GM06990 (cell line): ENCODE results near the gene KLHDC8B.
"Not testable (repeated sequence)": the region's sequence is repeated elsewhere in the genome, so short reads cannot be mapped to it uniquely, and the experiment has no call there.

ENCODE experiments used
- DNase-seq: peaks from one replicate; pipeline ENCODE4 v3.0.0-alpha.2; 2011; ENCODE audit not compliant: insufficient read length; ENCODE audit errors: extremely low read depth
- H3K27me3 ChIP-seq: replicated peaks from 2 replicates; pipeline ENCODE4 v1.6.0; 2011; ENCODE audit warnings: low read length; ENCODE audit not compliant: control insufficient read depth, insufficient read depth
- H3K36me3 ChIP-seq: 2 replicates; pipeline ENCODE4 v1.5.1; 2011; ENCODE audit warnings: low read length; ENCODE audit not compliant: control insufficient read depth, insufficient read depth
- H3K4me3 ChIP-seq: replicated peaks from 2 replicates; pipeline ENCODE4 v1.5.1; 2011; ENCODE audit warnings: low read depth, mild to moderate bottlenecking, control low read depth, low read length
- TF ChIP-seq, protein P1 (sequence below): IDR thresholded peaks from 2 replicates; pipeline ENCODE4 v1.5.1; 2011; ENCODE audit warnings: low read length, control low read depth, mild to moderate bottlenecking, inconsistent platforms; ENCODE audit not compliant: insufficient read depth, poor library complexity, severe bottlenecking

KLHDC8B gene

DNA sequence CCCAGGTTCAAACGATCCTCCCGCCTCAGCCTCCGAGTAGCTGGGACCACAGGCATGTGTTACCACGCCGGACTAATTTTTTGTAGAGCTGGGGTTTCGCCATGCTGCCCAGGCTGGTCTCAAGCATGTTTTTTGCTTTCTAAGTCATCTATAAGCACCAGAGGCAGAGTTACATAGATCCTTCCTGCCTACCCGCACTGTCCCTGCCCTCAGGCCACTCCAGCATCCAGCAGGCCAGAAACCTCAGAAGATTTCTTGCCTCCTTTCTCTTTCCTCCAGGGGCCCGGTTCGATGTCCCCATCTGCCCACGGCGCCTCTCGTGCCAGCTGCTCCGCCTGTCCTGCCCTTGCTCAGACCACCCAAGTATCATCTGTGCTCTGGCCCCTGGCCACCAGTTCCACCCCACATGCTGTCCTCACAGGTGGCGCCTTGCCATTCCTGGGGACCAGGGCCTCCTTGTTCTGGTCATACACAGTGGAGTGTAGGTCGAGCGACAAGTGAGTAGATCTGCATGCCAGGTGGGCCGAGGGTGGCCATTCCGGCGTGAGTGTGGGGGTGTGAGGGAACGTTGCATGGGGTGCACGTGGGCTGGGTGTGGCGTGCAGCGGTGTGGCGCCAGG, 27.3 kb downstream of the KLHDC8B start:
- no peak for DNase-seq
- no peaks in the 10 kb centered on the region; the same call in 1 of the 2 replicates for H3K27me3 ChIP-seq
- H3K4me3 ChIP-seq: no peak overlapping the region
- no peaks in the 10 kb centered on the region for H3K36me3 ChIP-seq
- TF ChIP-seq, protein P1, sequence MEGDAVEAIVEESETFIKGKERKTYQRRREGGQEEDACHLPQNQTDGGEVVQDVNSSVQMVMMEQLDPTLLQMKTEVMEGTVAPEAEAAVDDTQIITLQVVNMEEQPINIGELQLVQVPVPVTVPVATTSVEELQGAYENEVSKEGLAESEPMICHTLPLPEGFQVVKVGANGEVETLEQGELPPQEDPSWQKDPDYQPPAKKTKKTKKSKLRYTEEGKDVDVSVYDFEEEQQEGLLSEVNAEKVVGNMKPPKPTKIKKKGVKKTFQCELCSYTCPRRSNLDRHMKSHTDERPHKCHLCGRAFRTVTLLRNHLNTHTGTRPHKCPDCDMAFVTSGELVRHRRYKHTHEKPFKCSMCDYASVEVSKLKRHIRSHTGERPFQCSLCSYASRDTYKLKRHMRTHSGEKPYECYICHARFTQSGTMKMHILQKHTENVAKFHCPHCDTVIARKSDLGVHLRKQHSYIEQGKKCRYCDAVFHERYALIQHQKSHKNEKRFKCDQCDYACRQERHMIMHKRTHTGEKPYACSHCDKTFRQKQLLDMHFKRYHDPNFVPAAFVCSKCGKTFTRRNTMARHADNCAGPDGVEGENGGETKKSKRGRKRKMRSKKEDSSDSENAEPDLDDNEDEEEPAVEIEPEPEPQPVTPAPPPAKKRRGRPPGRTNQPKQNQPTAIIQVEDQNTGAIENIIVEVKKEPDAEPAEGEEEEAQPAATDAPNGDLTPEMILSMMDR: no peak

- H3K36me3 ChIP-seq: no peaks in the 10 kb centered on the region
- TF ChIP-seq, protein P1: no peak
- H3K4me3 ChIP-seq: no peak overlapping the region
- H3K27me3 ChIP-seq: no peaks in the 10 kb centered on the region; the same call in 1 of the 2 replicates
- no peak for DNase-seq
Measured at GRCh38 chr3:49199239-49199899, 28.0 kb downstream of the KLHDC8B start.

- TF ChIP-seq, protein P1: no peak
- H3K27me3 ChIP-seq: no peaks in the 10 kb centered on the region; the same call in 1 of the 2 replicates
- no peaks in the 10 kb centered on the region for H3K36me3 ChIP-seq
- H3K4me3 ChIP-seq: no peak overlapping the region
- DNase-seq: no peak
Measured at GRCh38 chr3:49199900-49200281, 28.5 kb downstream of the KLHDC8B start.

GRCh38 chr3:49213541-49213943, 42.1 kb downstream of the KLHDC8B start:
- TF ChIP-seq, protein P1: no peak
- no peak for DNase-seq
- H3K36me3 ChIP-seq: no peaks in the 10 kb centered on the region
- H3K27me3 ChIP-seq: no peaks in the 10 kb centered on the region
- H3K4me3 ChIP-seq: no peak overlapping the region

DNA sequence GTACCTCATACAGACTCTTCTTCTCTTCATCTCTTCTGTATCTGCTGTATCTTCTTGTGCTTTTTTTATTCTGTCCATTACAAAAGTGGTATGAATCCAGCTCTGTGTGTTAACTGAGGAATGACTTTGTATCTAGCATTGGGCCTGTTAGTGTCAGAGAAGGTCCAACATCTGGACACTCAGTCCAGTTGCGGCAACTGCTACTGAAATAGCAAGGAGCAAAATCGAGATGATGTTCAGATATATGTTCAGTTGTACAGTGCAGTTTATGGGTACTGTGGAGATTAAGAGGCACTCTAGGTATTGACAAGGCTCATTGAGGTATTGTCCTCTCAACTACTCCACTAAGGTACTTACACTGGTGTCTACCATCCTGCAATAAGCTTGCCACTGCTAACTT, 42.6 kb downstream of the KLHDC8B start:
- no peak for DNase-seq
- H3K4me3 ChIP-seq: no peak overlapping the region
- TF ChIP-seq, protein P1: no peak
- H3K36me3 ChIP-seq: no peaks in the 10 kb centered on the region
- no peaks in the 10 kb centered on the region for H3K27me3 ChIP-seq

GRCh38 chr3:49216687-49217086, 45.3 kb downstream of the KLHDC8B start:
- not testable (repeated sequence) for H3K4me3 ChIP-seq, H3K27me3 ChIP-seq, DNase-seq, H3K36me3 ChIP-seq

DNA sequence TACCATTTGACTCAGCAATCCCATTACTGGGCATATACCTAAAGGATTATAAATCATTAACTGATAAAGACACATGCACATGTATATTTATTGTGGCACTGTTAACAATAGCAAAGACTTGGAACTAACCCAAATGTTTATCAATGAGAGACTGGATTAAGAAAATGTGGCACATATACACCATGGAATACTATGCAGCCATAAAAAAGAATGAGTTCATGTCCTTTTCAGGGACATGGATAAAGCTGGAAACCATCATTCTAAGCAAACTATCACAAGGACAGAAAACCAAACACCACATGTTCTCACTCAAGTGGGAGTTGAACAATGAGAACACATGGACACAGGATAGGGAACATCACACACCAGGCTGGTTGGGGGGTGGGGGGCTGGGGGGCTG, 45.7 kb downstream of the KLHDC8B start:
- DNase-seq: not testable (repeated sequence)

More for the DNA sequence above, 45.7 kb downstream of the KLHDC8B start:
- H3K27me3 ChIP-seq, H3K36me3 ChIP-seq, H3K4me3 ChIP-seq: not testable (repeated sequence)
